ENCODE data around the gene MRPS26.
"Not testable (repeated sequence)": the region's sequence is repeated elsewhere in the genome, so short reads cannot be mapped to it uniquely, and the experiment has no call there.

GRCh38 chr20:3073251-3073643, 27.4 kb downstream of the MRPS26 start:
- TF ChIP-seq, protein P1, sequence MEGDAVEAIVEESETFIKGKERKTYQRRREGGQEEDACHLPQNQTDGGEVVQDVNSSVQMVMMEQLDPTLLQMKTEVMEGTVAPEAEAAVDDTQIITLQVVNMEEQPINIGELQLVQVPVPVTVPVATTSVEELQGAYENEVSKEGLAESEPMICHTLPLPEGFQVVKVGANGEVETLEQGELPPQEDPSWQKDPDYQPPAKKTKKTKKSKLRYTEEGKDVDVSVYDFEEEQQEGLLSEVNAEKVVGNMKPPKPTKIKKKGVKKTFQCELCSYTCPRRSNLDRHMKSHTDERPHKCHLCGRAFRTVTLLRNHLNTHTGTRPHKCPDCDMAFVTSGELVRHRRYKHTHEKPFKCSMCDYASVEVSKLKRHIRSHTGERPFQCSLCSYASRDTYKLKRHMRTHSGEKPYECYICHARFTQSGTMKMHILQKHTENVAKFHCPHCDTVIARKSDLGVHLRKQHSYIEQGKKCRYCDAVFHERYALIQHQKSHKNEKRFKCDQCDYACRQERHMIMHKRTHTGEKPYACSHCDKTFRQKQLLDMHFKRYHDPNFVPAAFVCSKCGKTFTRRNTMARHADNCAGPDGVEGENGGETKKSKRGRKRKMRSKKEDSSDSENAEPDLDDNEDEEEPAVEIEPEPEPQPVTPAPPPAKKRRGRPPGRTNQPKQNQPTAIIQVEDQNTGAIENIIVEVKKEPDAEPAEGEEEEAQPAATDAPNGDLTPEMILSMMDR (IDR thresholded peaks at IDR 0.05 in 4 of 5, conservative IDR thresholded peaks at IDR 0.05 in 1 of 5) = not testable (repeated sequence)
- not testable (repeated sequence) for TF ChIP-seq POLR2A (IDR thresholded peaks at IDR 0.05)
